Fibroblast of lung (primary cell): ENCODE data around the gene ANKLE2. TPM values are rescaled to one million over a fixed set of nuclear protein-coding genes. Genes with fewer than 3 reads are reported as not detected.

Source experiments
- DNase-seq, 2 donors: peaks; one replicate each; pipeline versions ENCODE4 v3.0.0 to v3.0.0-alpha.2; 2010; ENCODE audit warnings: low read depth in 2 of 2
- H2AFZ ChIP-seq: 2 replicates; pipeline ENCODE4 v1.5.1; 2012; ENCODE audit warnings: low read length, control low read depth, inconsistent platforms
- H3K27ac ChIP-seq: 2 replicates; pipeline ENCODE4 v1.5.1; 2011; ENCODE audit warnings: low read length, control low read depth; ENCODE audit not compliant: insufficient read depth
- H3K27me3 ChIP-seq: 2 replicates; pipeline ENCODE4 v1.5.1; 2011; ENCODE audit warnings: mild to moderate bottlenecking, low read length; ENCODE audit not compliant: control insufficient read depth, insufficient read depth
- H3K36me3 ChIP-seq: 2 replicates; pipeline ENCODE4 v1.5.1; 2011; ENCODE audit warnings: low read length; ENCODE audit not compliant: control insufficient read depth, insufficient read depth
- H3K4me1 ChIP-seq: 2 replicates; pipeline ENCODE4 v1.5.1; 2011; ENCODE audit warnings: low read length; ENCODE audit not compliant: control insufficient read depth, insufficient read depth; ENCODE audit errors: extremely low read depth
- H3K4me2 ChIP-seq: 2 replicates; pipeline ENCODE4 v1.5.1; 2011; ENCODE audit warnings: low read length, control low read depth; ENCODE audit not compliant: insufficient read depth; ENCODE audit errors: extremely low read depth
- H3K4me3 ChIP-seq, 4 experiments: fragments of 200-600 bp in 1 of 4; sonication (generic) in 1 of 4; replicated peaks in 1 of 4; 2 replicates each; pipeline ENCODE4 v1.5.1; 2011 to 2016; ENCODE audit warnings: low read length in 4 of 4, low read depth in 3 of 4, mild to moderate bottlenecking in 3 of 4, control low read depth in 2 of 4, inconsistent platforms in 1 of 4, mixed read lengths in 1 of 4; ENCODE audit not compliant: insufficient read depth in 1 of 4; ENCODE audit errors: control extremely low read depth in 1 of 4
- H3K79me2 ChIP-seq: 2 replicates; pipeline ENCODE4 v1.5.1; 2012; ENCODE audit warnings: mild to moderate bottlenecking, low read length, inconsistent platforms; ENCODE audit not compliant: control insufficient read depth, insufficient read depth
- H3K9ac ChIP-seq: 2 replicates; pipeline ENCODE4 v1.5.1; 2011; ENCODE audit warnings: mild to moderate bottlenecking, low read length, control low read depth; ENCODE audit not compliant: insufficient read depth
- H3K9me3 ChIP-seq: 2 replicates; pipeline ENCODE4 v1.5.1; 2012; ENCODE audit warnings: low read depth, low read length; ENCODE audit not compliant: control insufficient read depth, insufficient read depth
- H4K20me1 ChIP-seq: 2 replicates; pipeline ENCODE4 v1.5.1; 2011; ENCODE audit warnings: low read length; ENCODE audit not compliant: control insufficient read depth, insufficient read depth; ENCODE audit errors: extremely low read depth
- EZH2 ChIP-seq: IDR thresholded peaks from 2 replicates; pipeline ENCODE4 v1.5.1; 2012; ENCODE audit warnings: low read length, control low read depth, mild to moderate bottlenecking; ENCODE audit errors: missing control alignments
- polyA plus RNA-seq, 2 donors: library from polyadenylated mRNA; depleted of rRNA in 1 of 2; stranded (reverse) in 1 of 2; unstranded in 1 of 2; fragments of >200 nt; gene quantifications; 2 replicates each; pipeline ENCODE4 v1.2.1, GENCODE V29; 2011 to 2012; ENCODE audit warnings: missing spikeins in 1 of 2
- total RNA-seq: library from RNA; depleted of rRNA; stranded (reverse); fragments of >200 nt; gene quantifications from 2 replicates; pipeline ENCODE4 v1.2.1, GENCODE V29; 2014
- TF ChIP-seq, protein P1 (sequence below), 2 donors: IDR thresholded peaks in 1 of 2; conservative IDR thresholded peaks in 1 of 2; 1 replicate in 1 of 2; 2 replicates in 1 of 2; pipeline ENCODE4 v1.5.1; 2011 to 2012; ENCODE audit warnings: low read length in 2 of 2, control low read depth in 1 of 2, inconsistent platforms in 1 of 2, low read depth in 1 of 2, mild to moderate bottlenecking in 1 of 2

The ANKLE2 gene
- total and polyA plus RNA-seq, 2 donors (not counting 1 experiment from before 2014, with no cell fraction given) = 55.8 to 55.9 TPM

DNA sequence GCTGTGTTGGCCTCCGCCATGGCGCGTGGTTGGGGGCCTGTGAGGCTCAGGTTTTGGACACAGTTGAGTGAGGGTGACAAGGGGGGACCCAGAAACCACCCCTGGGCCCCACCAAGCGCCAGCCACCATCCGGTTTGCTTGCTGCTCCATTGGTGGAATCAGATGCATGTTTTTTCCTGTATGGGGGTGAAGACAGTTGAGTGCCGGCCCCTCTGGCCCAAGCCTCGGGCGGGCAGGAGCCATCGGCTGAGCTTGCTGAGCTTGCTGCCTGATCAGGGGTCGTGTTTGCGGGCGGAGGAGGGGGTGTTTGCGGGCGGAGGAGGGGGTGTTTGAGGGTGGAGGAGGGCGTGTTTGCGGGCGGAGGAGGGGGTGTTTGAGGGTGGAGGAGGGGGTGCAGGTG lies 44.6 kb downstream of the ANKLE2 start:
- Histone ChIP-seq H3K9ac (no peak overlapping the region), H4K20me1 (no peaks in the 10 kb centered on the region), H3K79me2 (peaks cover 19% of the 10 kb centered on the region), H2AFZ (no peak overlapping the region), H3K4me1 (no peaks in the 10 kb centered on the region), H3K9me3 (no peaks in the 10 kb centered on the region), H3K4me2 (no peak overlapping the region), H3K4me3 (no peak overlapping the region), H3K27me3 (no peaks in the 10 kb centered on the region), H3K27ac (no peak overlapping the region), H3K36me3 (peaks cover 18% of the 10 kb centered on the region)
- DNase-seq = no peak
- TF ChIP-seq, protein P1, sequence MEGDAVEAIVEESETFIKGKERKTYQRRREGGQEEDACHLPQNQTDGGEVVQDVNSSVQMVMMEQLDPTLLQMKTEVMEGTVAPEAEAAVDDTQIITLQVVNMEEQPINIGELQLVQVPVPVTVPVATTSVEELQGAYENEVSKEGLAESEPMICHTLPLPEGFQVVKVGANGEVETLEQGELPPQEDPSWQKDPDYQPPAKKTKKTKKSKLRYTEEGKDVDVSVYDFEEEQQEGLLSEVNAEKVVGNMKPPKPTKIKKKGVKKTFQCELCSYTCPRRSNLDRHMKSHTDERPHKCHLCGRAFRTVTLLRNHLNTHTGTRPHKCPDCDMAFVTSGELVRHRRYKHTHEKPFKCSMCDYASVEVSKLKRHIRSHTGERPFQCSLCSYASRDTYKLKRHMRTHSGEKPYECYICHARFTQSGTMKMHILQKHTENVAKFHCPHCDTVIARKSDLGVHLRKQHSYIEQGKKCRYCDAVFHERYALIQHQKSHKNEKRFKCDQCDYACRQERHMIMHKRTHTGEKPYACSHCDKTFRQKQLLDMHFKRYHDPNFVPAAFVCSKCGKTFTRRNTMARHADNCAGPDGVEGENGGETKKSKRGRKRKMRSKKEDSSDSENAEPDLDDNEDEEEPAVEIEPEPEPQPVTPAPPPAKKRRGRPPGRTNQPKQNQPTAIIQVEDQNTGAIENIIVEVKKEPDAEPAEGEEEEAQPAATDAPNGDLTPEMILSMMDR (conservative IDR thresholded peaks at IDR 0.05 in 1 of 2, IDR thresholded peaks at IDR 0.05 in 1 of 2; ENCODE audit: low read depth in 1 of 2, low read length in 2 of 2) = no peak
- TF ChIP-seq EZH2 = no peak

DNA sequence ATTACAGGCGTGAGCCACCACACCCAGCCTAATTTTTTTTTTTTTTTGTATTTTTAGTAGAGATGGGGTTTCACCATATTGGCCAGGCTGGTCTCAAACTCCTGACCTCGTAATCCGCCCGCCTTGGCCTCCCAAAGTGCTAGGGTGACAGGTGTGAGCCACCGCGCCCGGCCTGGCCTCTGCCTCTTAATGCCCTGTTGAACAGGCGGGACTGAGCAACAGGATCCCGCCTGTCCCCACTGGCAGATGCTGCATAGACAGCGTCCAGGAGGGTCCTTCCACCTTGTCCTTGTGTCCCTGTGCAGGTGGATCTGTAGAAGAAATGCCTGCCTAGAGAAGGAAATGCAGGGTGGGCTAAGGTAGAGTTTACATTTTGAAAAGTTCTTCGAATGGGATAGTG lies 45.3 kb downstream of the ANKLE2 start:
- Histone ChIP-seq H3K79me2 (peaks cover 25% of the 10 kb centered on the region), H3K4me3 (no peak overlapping the region), H3K4me2 (no peak overlapping the region), H3K36me3 (peaks cover 18% of the 10 kb centered on the region), H3K27me3 (no peaks in the 10 kb centered on the region), H3K9ac (no peak overlapping the region), H3K4me1 (no peaks in the 10 kb centered on the region), H2AFZ (no peak overlapping the region), H3K9me3 (no peaks in the 10 kb centered on the region), H4K20me1 (no peaks in the 10 kb centered on the region), H3K27ac (no peak overlapping the region)
- no peak for DNase-seq
- TF ChIP-seq, protein P1 (conservative IDR thresholded peaks at IDR 0.05 in 1 of 2, IDR thresholded peaks at IDR 0.05 in 1 of 2; ENCODE audit: low read depth in 1 of 2, low read length in 2 of 2) = no peak
- no peak for TF ChIP-seq EZH2

DNA sequence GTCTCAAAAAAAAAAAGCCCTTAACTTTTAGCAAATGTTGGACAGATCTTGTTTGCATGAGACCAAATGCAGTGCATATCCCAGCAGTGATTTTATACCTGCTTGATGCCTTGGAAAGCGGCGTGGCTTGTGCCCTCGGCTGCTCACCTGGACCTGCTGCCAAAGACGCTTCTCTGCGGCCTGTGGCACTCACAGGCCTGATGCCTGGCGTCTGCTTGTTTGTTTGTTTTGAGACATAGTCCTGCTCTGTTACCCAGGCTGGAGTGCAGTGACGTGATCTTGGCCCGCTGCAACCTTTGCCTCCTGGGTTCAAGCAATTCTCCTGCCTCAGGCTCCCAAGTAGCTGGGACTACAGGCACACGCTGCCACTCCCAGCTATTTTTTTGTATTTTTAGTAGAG lies 45.8 kb downstream of the ANKLE2 start:
- Histone ChIP-seq H3K4me2 (no peak overlapping the region), H3K27me3 (no peaks in the 10 kb centered on the region), H3K79me2 (peaks cover 30% of the 10 kb centered on the region)

More for the DNA sequence above, 45.8 kb downstream of the ANKLE2 start:
- no peak for DNase-seq
- Histone ChIP-seq H3K9ac (no peak overlapping the region), H3K4me3 (no peak overlapping the region), H3K36me3 (peaks cover 17% of the 10 kb centered on the region), H3K27ac (no peak overlapping the region), H3K4me1 (no peaks in the 10 kb centered on the region), H4K20me1 (no peaks in the 10 kb centered on the region), H3K9me3 (no peaks in the 10 kb centered on the region), H2AFZ (no peak overlapping the region)
- TF ChIP-seq, protein P1 (conservative IDR thresholded peaks at IDR 0.05 in 1 of 2, IDR thresholded peaks at IDR 0.05 in 1 of 2; ENCODE audit: low read depth in 1 of 2, low read length in 2 of 2) = no peak
- no peak for TF ChIP-seq EZH2
